Endothelial cell of umbilical vein (primary cell): ENCODE data around the gene LCLAT1.

Source experiments
- EZH2 ChIP-seq: IDR thresholded peaks from 2 replicates; pipeline ENCODE4 v1.6.1; 2012; ENCODE audit warnings: borderline replicate concordance, low read depth, mild to moderate bottlenecking, moderate library complexity, low read length, inconsistent platforms; ENCODE audit not compliant: severe bottlenecking
- FOS ChIP-seq: IDR thresholded peaks from 2 replicates; pipeline ENCODE4 v1.6.1; 2011; ENCODE audit warnings: mild to moderate bottlenecking, low read length, moderate library complexity, borderline replicate concordance; ENCODE audit not compliant: insufficient read depth
- GATA2 ChIP-seq: IDR thresholded peaks from 2 replicates; pipeline ENCODE4 v1.7.0; 2011; ENCODE audit warnings: low read depth, mild to moderate bottlenecking, moderate library complexity, mixed read lengths, low read length; ENCODE audit not compliant: insufficient read length, insufficient read depth
- JUN ChIP-seq: IDR thresholded peaks from 2 replicates; pipeline ENCODE4 v1.6.1; 2011; ENCODE audit warnings: borderline replicate concordance, low read depth; ENCODE audit not compliant: insufficient read length, insufficient read depth
- MYC ChIP-seq: IDR thresholded peaks from one replicate; pipeline ENCODE4 v1.6.1; 2011; ENCODE audit warnings: mild to moderate bottlenecking, low read depth, low read length
- POLR2A ChIP-seq: IDR thresholded peaks from 2 replicates; pipeline ENCODE4 v1.6.1; 2012; ENCODE audit warnings: low read depth, mild to moderate bottlenecking, control low read depth, low read length
- POLR2AphosphoS5 ChIP-seq: IDR thresholded peaks from 2 replicates; pipeline ENCODE4 v1.6.1; 2012; ENCODE audit warnings: low read depth, mild to moderate bottlenecking, control low read depth, low read length, moderate library complexity; ENCODE audit not compliant: insufficient read depth
- TF ChIP-seq, protein P1 (sequence below), 2 donors: IDR thresholded peaks; 1 replicate in 1 of 2; 2 replicates in 1 of 2; pipeline ENCODE4 v1.5.1; 2011; ENCODE audit warnings: low read length in 2 of 2, mild to moderate bottlenecking in 2 of 2, moderate library complexity in 2 of 2, control low read depth in 1 of 2, inconsistent platforms in 1 of 2, low read depth in 1 of 2; ENCODE audit not compliant: insufficient read depth in 1 of 2; ENCODE audit errors: extremely low read depth in 1 of 2
- TF ChIP-seq, protein P2 (sequence below): IDR thresholded peaks from 2 replicates; pipeline ENCODE4 v1.6.1; 2011; ENCODE audit not compliant: insufficient read depth, insufficient read length

DNA sequence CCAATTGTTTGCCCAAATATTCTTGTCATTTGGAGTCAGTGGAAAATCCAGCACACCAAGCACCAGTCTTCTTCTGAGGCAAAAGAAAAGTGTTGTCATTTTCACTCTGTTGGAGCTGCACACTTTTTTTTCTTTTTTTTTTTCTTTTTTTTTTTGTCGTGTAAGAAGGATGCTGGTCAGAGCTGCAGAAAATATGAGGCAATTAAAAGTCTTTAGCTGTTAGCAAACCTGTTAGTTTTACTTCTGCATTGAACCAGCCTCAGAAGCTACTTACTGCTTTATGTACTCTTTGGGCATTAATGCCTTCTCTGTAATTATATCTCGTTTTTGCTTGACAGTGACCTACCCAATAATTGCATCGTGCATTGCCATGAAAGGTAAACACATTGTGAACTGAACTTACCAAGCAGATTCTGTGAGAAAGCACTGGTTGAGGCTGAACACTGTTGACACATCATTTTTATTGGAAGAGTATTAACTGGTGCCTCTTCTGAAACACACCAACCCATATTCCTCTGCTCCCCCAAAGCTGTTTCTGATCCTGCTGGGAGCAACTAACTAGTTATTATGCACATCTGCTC, 194.8 kb downstream of the LCLAT1 start:
- TF ChIP-seq, protein P1, sequence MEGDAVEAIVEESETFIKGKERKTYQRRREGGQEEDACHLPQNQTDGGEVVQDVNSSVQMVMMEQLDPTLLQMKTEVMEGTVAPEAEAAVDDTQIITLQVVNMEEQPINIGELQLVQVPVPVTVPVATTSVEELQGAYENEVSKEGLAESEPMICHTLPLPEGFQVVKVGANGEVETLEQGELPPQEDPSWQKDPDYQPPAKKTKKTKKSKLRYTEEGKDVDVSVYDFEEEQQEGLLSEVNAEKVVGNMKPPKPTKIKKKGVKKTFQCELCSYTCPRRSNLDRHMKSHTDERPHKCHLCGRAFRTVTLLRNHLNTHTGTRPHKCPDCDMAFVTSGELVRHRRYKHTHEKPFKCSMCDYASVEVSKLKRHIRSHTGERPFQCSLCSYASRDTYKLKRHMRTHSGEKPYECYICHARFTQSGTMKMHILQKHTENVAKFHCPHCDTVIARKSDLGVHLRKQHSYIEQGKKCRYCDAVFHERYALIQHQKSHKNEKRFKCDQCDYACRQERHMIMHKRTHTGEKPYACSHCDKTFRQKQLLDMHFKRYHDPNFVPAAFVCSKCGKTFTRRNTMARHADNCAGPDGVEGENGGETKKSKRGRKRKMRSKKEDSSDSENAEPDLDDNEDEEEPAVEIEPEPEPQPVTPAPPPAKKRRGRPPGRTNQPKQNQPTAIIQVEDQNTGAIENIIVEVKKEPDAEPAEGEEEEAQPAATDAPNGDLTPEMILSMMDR (IDR thresholded peaks at IDR 0.05; ENCODE audit: extremely low read depth in 1 of 2, insufficient read depth in 1 of 2, low read depth in 1 of 2, low read length in 2 of 2): no peak
- TF ChIP-seq POLR2A (no peak), POLR2AphosphoS5 (no peak), EZH2 (no peak), MYC (no peak), FOS (no peak), JUN (no peak), GATA2 (no peak)
- TF ChIP-seq, protein P2, sequence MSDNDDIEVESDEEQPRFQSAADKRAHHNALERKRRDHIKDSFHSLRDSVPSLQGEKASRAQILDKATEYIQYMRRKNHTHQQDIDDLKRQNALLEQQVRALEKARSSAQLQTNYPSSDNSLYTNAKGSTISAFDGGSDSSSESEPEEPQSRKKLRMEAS: no peak
